Stimulated activated memory B cell treated with anti-CD40 and anti-IgM and Interleukin-4, amounts not matched to agents 10 μg/mL and 1 μg/mL and 100 μg/mL, for 72 hours (primary cell): ENCODE measurements around the gene MRNIP.
A peak's percentile ranks its signal among the peaks of the same experiment; 100 is the strongest.
"Not testable (repeated sequence)": the region's sequence is repeated elsewhere in the genome, so short reads cannot be mapped to it uniquely, and the experiment has no call there.

ENCODE experiments used
- ATAC-seq: fragments of 150-1000 bp; cut with Tn5 transposase; 2 replicates; pipeline ENCODE4 v1.10.0; 2021
- H3K27ac Mint-ChIP-seq: one replicate; pipeline ENCODE4 v1.8.0; 2022; ENCODE audit warnings: mild to moderate bottlenecking, mixed read lengths
- H3K27me3 Mint-ChIP-seq: one replicate; pipeline ENCODE4 v1.8.0; 2022; ENCODE audit warnings: mixed read lengths
- H3K36me3 Mint-ChIP-seq: one replicate; pipeline ENCODE4 v1.8.0; 2022; ENCODE audit warnings: mixed read lengths
- H3K4me1 Mint-ChIP-seq: one replicate; pipeline ENCODE4 v1.8.0; 2022; ENCODE audit warnings: mixed read lengths
- H3K4me3 Mint-ChIP-seq: one replicate; pipeline ENCODE4 v1.8.0; 2022; ENCODE audit warnings: mild to moderate bottlenecking, moderate library complexity, mixed read lengths
- H3K9me3 Mint-ChIP-seq: one replicate; pipeline ENCODE4 v1.8.0; 2022; ENCODE audit warnings: mixed read lengths

MRNIP gene

GRCh38 chr5:179841621-179842020, 17.0 kb downstream of the MRNIP start:
- Mint-ChIP-seq H3K27ac (no peak overlapping the region), H3K4me3 (no peak overlapping the region), H3K27me3 (no peaks in the 10 kb centered on the region), H3K9me3 (peaks cover 4% of the 10 kb centered on the region), H3K36me3 (peaks cover 58% of the 10 kb centered on the region), H3K4me1 (peaks cover 5% of the 10 kb centered on the region)
- ATAC-seq: no peak

DNA sequence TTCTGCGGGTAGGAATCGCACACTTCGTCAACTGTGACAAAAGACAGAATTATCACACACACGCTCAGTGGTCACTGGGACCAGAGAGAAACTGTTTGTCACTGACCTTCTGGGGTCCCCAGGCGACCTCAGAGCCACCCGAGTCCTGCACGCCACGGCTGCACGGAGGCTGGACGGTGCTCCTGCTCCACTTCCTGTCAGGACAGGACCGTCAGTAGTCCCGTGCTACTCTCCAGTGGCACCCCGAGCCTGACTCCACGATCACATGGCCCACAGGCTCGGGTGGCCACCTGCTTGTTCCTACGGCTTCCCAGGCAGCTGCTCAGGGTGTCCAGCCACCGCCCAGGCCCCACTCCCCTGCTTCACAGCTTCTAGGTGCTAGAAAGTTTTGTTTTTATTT, 17.9 kb downstream of the MRNIP start:
- peaks cover 13% of the 10 kb centered on the region for H3K4me1 Mint-ChIP-seq

GRCh38 chr5:179840321-179840720, 18.3 kb downstream of the MRNIP start:
- no peak overlapping the region for H3K4me3 Mint-ChIP-seq

More for the DNA sequence above, 17.9 kb downstream of the MRNIP start:
- no peak for ATAC-seq
- H3K9me3 Mint-ChIP-seq: peaks cover 4% of the 10 kb centered on the region
- no peaks in the 10 kb centered on the region for H3K27me3 Mint-ChIP-seq
- no peak overlapping the region for H3K27ac Mint-ChIP-seq
- H3K36me3 Mint-ChIP-seq: peaks cover 67% of the 10 kb centered on the region
- H3K4me3 Mint-ChIP-seq: no peak overlapping the region

GRCh38 chr5:179839328-179840256, 19.0 kb downstream of the MRNIP start:
- no peaks in the 10 kb centered on the region for H3K27me3 Mint-ChIP-seq
- no peaks in the 10 kb centered on the region for H3K9me3 Mint-ChIP-seq
- ATAC-seq: no peak
- H3K4me3 Mint-ChIP-seq: no peak overlapping the region
- H3K27ac Mint-ChIP-seq: no peak overlapping the region
- H3K4me1 Mint-ChIP-seq: peaks cover 15% of the 10 kb centered on the region
- H3K36me3 Mint-ChIP-seq: peaks cover 68% of the 10 kb centered on the region

More at GRCh38 chr5:179840321-179840720, 18.3 kb downstream of the MRNIP start:
- no peak for ATAC-seq
- Mint-ChIP-seq H3K9me3 (peaks cover 4% of the 10 kb centered on the region), H3K4me1 (peaks cover 15% of the 10 kb centered on the region), H3K36me3 (peaks cover 72% of the 10 kb centered on the region), H3K27ac (no peak overlapping the region), H3K27me3 (no peaks in the 10 kb centered on the region)

DNA sequence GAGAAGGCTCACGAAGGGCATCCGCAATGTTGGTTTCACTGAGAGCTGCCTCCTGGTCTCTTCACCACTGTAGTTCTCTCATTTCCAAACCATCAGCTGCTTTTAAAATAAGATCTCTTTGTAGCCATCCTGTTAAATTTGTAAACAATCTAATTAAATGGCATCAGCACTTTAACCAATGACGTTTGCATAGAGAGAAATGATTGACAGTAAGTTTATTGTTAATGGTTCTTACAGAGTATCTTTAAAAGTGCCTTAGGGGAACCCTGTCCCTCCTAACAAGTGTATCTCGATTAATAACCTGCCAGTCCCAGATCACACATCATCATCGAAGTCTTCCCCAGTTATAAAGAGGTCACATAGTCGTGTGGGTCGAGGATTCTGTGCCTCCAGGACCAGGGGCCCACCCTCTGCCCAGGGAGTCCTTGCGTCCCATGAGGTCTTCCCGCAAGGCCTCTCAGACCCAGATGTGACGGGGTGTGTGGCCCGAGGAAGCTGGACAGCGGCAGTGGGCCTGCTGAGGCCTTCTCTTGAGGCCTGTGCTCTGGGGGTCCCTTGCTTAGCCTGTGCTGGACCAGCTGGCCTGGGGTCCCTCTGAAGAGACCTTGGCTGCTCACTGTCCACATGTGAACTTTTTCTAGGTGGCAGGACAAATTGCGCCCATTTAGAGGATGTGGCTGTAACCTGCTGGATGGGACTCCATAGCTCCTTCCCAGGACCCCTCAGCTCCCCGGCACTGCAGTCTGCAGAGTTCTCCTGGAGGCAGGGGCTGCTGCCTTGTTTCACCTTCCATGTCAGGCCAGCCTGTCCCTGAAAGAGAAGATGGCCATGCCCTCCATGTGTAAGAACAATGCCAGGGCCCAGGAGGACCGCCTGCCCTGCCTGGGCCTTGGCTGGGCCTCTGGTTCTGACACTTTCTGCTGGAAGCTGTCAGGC, 21.3 kb downstream of the MRNIP start:
- H3K4me3 Mint-ChIP-seq: no peak overlapping the region
- peaks cover 65% of the 10 kb centered on the region for H3K36me3 Mint-ChIP-seq
- H3K4me1 Mint-ChIP-seq: peaks cover 22% of the 10 kb centered on the region
- H3K27me3 Mint-ChIP-seq: no peaks in the 10 kb centered on the region
- ATAC-seq: peak; percentile 27
- H3K9me3 Mint-ChIP-seq: no peaks in the 10 kb centered on the region
- H3K27ac Mint-ChIP-seq: peak overlapping the region; percentile 79

- H3K36me3 Mint-ChIP-seq: peaks cover 68% of the 10 kb centered on the region
- peak overlapping the region; percentile 79 for H3K27ac Mint-ChIP-seq
- H3K4me1 Mint-ChIP-seq: peaks cover 28% of the 10 kb centered on the region
- no peak overlapping the region for H3K4me3 Mint-ChIP-seq
- H3K27me3 Mint-ChIP-seq: no peaks in the 10 kb centered on the region
- peak; percentile 79 for ATAC-seq
- H3K9me3 Mint-ChIP-seq: no peaks in the 10 kb centered on the region
Measured at GRCh38 chr5:179836225-179837019, 22.2 kb downstream of the MRNIP start.

- H3K9me3 Mint-ChIP-seq, ATAC-seq, H3K4me3 Mint-ChIP-seq, H3K27ac Mint-ChIP-seq, H3K27me3 Mint-ChIP-seq: not testable (repeated sequence)
- Mint-ChIP-seq H3K4me1 (peaks cover 28% of the 10 kb centered on the region), H3K36me3 (peaks cover 66% of the 10 kb centered on the region)
Measured at GRCh38 chr5:179834871-179835270, 23.7 kb downstream of the MRNIP start.

DNA sequence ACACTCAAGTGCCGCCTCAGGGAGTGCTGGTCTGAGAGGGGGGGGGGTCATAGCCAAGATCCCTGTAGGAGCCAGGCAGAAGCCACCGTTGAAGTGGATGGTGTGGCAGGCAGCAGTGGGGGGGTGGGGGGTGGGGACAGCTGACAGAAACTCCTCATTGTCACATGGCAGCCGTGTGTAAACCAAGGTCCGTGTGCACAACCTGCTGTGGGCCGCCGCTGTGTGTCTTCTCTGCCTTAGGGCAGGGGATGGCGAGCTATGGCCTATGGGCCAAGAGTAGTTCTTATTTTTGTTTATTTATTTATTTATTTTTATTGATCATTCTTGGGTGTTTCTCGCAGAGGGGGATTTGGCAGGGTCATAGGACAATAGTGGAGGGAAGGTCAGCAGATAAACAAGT, 24.5 kb downstream of the MRNIP start:
- ATAC-seq: no peak
- Mint-ChIP-seq H3K4me3 (no peak overlapping the region), H3K9me3 (no peaks in the 10 kb centered on the region), H3K4me1 (peaks cover 30% of the 10 kb centered on the region), H3K27me3 (no peaks in the 10 kb centered on the region), H3K36me3 (peaks cover 70% of the 10 kb centered on the region), H3K27ac (no peak overlapping the region)

GRCh38 chr5:179833709-179834070, 24.9 kb downstream of the MRNIP start:
- H3K4me1 Mint-ChIP-seq: peaks cover 34% of the 10 kb centered on the region
- no peak overlapping the region for H3K4me3 Mint-ChIP-seq
- peaks cover 74% of the 10 kb centered on the region for H3K36me3 Mint-ChIP-seq
- H3K9me3 Mint-ChIP-seq: no peaks in the 10 kb centered on the region
- no peaks in the 10 kb centered on the region for H3K27me3 Mint-ChIP-seq
- ATAC-seq: no peak
- H3K27ac Mint-ChIP-seq: no peak overlapping the region

- H3K27me3 Mint-ChIP-seq: no peaks in the 10 kb centered on the region
- no peaks in the 10 kb centered on the region for H3K9me3 Mint-ChIP-seq
- H3K36me3 Mint-ChIP-seq: peaks cover 78% of the 10 kb centered on the region
- no peak overlapping the region for H3K27ac Mint-ChIP-seq
- H3K4me3 Mint-ChIP-seq: no peak overlapping the region
- no peak for ATAC-seq
- H3K4me1 Mint-ChIP-seq: peaks cover 37% of the 10 kb centered on the region
Measured at GRCh38 chr5:179833056-179833708, 25.4 kb downstream of the MRNIP start.

DNA sequence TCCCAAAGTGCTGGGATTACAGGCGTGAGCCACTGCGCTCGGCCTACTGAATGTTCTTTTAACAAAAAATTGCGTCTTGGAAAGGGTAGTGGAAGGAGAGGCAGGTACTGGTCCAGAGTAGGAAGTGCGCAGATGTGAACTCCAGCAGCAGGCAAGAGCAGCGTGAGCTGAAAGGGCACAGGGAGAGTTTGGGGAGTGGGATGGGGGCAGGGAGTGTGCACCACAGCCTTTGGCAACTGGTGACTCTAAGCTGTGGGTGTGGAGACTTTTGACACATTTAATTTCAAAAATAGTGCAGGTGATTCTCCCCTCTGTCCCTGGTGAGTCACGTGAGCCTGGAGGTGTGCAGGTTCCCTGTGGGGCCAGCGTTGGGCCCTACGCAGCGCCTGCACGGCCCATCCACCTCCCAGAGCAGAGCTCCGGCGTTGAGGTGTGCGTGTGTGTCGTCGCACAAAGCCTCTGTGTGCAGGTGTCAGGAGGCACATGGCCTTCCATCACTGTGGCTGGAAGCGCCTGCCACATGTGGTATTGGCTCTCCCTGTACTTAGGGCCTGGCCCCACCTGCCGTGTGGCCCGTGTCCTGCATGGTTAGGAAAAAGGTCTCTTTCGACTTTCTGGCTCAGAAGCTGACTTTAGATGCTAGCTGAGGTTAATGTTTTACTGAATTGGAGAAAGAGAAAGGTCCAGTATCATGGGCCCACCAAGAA, 26.4 kb downstream of the MRNIP start:
- Mint-ChIP-seq H3K27me3 (no peaks in the 10 kb centered on the region), H3K4me3 (no peak overlapping the region), H3K27ac (no peak overlapping the region), H3K36me3 (peaks cover 81% of the 10 kb centered on the region), H3K4me1 (peaks cover 37% of the 10 kb centered on the region), H3K9me3 (no peaks in the 10 kb centered on the region)
- ATAC-seq: no peak

GRCh38 chr5:179830818-179831468, 27.7 kb downstream of the MRNIP start:
- H3K4me1 Mint-ChIP-seq: peaks cover 25% of the 10 kb centered on the region
- peaks cover 80% of the 10 kb centered on the region for H3K36me3 Mint-ChIP-seq
- ATAC-seq: no peak
- no peaks in the 10 kb centered on the region for H3K27me3 Mint-ChIP-seq
- H3K4me3 Mint-ChIP-seq: no peak overlapping the region
- H3K9me3 Mint-ChIP-seq: no peaks in the 10 kb centered on the region
- no peak overlapping the region for H3K27ac Mint-ChIP-seq

DNA sequence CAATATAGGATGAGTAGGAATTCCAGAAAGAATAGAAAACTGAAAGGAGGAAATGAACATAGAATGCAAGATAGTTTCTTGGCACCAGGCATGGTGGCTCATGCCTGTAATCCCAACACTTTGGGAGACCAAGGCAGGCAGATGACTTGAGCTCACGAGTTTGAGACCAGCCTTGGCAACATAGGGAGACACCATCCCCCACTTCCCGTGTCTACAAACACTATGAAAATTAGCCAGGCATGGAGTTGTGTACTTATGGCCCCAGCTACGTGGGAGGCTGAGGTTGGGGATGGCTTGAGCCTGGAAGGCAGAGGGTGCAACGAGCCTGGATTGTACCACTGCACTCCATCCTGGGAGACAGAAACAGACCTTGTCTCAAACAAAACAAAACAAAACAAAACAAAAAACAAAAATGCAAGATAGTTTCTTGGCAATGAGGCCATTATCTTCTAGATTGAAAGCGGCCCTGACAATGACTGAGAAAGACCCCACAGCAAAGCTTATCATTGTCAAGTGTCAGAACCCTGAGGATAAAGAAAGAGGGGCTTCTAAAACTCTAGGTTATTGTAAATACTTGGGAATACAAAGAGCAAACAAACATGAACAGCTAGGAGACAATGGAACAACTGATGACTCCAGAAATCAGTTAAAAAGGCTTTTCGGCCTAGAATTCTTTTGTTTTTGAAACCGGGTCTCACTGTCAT, 28.7 kb downstream of the MRNIP start:
- no peak for ATAC-seq
- Mint-ChIP-seq H3K36me3 (peaks cover 82% of the 10 kb centered on the region), H3K4me3 (no peak overlapping the region), H3K4me1 (peaks cover 29% of the 10 kb centered on the region), H3K27ac (no peak overlapping the region), H3K9me3 (no peaks in the 10 kb centered on the region), H3K27me3 (no peaks in the 10 kb centered on the region)
